ENCODE measurements around the gene ADGRG7.
"Not testable (repeated sequence)": the region's sequence is repeated elsewhere in the genome, so short reads cannot be mapped to it uniquely, and the experiment has no call there.

Gene ADGRG7

DNA sequence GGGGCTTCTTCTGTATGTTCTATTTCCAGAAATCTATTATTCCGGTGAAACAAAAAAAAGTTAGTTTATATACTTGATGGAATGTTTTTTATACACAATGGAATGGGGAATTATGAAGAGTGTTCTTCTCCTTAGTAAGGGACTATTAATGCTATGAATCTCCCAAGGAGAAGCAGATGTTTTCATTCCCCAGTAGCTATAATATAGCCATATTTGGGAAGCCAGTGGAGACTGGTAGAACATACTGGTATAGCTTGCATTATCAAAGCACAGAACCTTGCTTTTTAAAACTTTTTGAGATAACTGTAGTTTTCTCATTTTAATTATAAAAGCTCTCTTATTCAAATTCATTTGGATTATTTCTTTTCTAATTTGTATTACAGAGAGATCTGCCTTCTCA is 38.3 kb downstream of the ADGRG7 start:
- DNase-seq (ENCODE audit: low spot score): no peak

DNA sequence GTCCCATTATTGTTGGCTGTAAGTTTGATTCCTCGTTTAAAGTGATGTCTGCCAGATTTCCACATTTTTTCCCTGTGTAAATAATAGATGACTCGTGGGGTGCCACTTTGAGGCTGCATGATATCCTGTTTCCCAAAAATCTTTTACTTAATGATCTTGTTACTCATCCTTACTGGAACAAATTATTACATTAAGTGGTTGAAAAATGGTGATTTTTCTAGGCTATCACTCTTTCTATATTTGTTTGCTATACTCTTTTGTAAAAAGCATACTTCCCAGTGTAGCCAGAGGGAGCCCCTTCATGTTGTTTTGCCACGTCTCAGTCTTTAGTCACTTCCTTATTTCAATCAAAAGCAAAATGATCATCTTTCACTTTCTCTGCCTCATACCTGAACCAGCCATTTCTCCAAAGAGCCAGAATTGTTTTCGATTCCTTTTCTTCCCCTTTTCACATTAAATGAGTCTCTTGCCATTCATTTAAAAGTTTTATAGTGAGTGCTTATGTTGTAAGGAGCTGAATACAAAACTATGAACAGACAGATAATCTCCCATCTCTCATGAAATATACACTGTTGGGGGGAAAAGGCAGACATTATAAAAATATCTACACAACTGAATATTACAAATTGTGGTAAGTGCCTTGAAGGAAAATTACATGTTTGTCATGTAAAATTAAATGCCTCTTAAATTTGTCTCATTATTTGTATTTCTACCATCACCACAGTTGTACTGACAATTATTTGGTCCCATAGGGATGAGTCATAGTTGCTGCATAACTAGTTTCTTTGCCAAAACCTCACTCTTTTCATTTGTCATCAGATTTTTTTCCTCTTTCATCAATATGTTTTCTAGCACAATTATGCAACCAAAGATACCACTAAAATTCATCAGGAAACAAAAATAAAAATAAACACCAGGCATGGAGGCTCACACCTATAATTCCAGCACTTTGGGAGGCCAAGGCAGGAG is 41.5 kb downstream of the ADGRG7 start:
- no peak for DNase-seq (ENCODE audit: low spot score)

DNA sequence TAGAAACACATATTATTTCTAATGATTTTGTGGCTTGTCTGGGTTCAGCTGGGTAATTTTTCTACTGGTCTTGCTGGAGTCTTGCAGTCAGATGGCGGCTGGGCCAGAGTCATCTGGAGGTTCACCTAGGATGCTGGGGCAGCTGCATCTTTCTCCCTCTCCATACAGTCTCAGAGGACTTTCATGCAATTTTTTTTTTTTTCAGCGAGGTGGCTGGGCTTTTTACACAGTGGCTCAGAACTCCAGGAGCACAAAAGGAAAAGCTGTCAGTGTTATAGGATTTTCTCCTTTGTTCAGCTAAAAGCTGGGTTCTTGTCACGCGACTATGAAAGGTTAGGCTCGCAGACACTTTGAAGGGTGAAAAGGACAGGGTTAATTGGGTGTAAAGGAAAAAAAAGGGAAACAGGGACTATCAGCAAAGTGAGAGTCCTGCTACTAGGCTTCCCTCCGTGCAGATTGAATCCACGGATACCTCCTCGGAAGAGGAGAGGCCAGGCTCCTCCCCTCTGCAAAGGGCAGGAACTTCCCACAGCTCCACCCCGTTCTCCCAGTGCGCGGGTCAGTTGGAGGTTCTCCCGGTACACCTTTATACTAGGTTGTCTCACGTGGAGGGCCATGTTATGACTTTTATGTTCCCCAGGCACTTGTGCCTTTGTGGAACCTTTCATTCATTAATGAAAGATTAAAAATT is 44.3 kb downstream of the ADGRG7 start:
- no peak for DNase-seq (ENCODE audit: low spot score)

DNA sequence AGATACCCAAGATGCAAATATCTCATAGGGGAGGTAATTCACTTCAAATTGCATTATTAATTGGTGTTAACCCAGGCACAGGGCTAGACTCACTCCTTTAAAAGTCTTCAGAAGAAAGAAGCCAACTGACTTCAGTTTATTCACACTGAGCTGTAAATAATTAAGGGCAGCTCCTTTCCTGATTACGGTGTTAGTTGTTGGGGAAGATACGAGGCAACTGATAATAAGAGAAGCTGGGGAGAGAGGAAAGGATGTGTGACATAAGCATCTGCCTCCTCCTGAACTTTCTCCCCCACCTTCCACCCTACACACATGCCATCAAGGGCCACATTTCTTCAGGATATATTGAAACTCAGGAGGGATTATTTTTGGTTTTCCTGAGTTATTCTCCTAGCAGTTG is 47.5 kb downstream of the ADGRG7 start:
- DNase-seq (ENCODE audit: low spot score): no peak

DNA sequence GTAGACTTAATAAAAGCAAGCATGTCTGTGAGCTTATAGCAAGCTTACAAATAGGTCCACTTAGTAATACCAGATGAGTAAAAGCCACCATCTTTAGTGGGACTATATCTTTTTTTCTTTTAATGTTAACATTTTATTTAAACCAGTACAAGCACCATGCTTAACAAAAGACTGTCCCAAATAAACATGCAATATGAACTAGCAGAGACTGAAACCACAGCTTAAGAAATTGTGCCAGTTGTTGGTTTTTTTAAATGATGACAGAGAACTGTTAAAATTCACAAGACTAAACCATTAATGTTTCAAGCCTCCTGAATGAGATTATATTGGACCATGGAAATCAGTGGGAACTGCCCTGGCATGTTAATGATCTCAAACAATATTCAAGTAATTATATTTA is 51.9 kb downstream of the ADGRG7 start:
- DNase-seq (ENCODE audit: low spot score): not testable (repeated sequence)

DNA sequence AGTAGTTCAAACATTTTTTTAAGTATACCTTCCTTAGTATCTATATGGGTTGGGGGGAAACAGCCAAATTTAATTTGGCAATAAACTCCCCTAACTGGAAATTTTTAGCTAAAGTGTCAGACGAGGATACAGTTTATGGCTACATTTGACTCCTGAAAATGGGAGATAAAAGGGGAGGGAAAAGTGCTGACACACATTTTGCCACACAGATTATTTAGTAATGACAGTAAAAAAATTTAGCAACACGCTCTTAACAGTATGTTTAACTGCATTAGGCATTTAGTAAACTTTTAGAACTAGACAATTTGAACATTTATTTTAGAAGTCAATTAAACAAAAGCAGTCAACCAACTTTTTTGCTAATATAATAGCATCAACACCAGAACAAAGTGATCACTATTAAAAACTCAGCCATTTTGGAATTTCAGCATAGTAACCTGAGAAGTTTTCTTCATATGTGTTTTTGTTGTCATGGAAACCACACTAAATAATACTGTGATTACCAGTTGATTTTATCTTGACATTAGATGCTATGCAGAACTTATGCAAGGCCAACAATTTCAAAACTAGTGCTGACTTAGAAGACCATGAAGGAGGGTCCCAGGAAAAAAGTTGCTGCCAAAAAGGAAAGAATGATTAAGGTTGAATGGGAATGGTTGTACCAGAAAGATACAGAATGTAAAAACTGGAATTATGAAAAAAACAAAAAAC is 52.9 kb downstream of the ADGRG7 start:
- no peak for DNase-seq (ENCODE audit: low spot score)

DNA sequence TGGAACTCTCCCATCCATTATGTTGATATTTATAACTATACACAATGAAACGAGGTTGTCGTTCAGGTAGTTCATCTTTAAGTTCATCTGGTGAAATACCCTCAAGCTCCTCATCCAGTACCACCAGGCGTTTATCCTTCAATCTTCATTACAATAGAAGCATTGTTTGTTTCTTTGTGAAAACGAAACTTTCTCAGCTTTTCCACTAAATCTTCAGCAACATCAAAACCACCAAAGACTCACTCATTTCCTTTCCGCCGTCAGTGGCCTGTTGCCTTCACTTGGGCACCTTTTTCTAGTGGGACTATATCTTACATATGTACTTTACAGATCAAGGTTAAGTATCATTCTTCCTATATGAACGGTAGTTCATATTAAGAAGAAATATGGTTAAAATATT is 55.8 kb downstream of the ADGRG7 start:
- no peak for DNase-seq (ENCODE audit: low spot score)

DNA sequence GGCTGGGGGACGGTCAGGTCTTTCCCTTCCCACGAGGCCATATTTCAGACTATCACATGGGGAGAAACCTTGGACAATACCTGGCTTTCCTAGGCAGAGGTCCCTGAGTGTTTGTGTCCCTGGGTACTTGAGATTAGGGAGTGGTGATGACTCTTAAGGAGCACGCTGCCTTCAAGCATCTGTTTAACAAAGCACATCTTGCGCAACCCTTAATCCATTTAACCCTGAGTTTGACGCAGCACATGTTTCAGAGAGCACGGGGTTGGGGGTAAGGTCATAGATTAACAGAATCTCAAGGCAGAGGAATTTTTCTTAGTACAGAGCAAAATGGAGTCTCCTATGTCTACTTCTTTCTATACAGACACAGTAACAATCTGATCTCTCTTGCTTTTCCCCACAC is 57.3 kb downstream of the ADGRG7 start:
- DNase-seq (ENCODE audit: low spot score): not testable (repeated sequence)

DNA sequence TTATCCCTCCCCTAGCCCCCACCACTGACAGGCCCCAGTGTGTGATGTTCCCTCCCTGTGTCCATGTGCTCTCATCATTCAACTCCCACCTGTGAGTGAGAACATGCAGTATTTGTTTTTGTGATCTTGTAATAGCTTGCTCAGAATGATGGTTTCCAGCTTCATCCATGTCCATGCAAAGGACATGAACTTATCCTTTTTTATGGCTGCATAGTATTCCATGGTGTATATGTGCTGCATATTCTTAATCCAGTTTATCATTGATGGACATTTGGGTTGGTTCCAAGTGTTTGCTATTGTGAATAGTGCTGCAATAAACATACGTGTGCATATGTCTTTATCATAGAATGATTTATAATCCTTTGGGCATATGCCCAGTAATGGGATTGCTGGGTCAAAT is 57.9 kb downstream of the ADGRG7 start:
- DNase-seq (ENCODE audit: low spot score): not testable (repeated sequence)

DNA sequence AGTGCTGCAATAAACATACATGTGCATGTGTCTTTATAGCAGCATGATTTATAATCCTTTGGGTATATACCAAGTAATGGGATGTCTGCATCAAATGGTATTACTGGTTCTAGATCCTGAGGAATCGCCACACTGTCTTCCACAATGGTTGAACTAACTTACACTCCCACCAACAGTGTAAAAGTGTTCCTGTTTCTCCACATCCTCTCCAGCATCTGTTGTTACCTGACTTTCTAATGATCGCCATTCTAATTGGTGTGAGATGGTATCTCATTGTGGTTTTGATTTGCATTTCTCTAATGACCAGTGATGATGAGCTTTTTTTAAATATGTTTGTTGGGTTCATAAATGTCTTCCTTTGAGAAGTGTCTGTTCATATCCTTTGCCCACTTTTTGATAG is 61.6 kb downstream of the ADGRG7 start:
- DNase-seq (ENCODE audit: low spot score): not testable (repeated sequence)

DNA sequence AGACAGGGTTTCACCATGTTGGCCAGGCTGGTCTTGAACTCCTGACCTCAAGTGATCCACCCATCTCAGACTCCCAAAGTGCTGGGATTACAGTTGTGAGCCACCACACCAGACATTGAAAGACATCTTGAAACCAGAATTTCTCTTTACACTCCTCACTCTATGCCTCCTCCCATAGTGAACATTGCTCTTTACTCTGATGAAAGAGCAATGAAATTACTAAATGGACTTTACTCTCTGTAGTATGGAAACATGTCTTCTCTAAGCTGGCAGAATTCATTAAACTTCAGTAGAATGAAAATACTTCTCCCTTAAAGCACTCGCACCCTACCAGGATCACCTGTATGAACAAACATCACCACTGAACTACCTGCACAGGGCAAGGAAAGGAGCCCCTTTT is 72.1 kb downstream of the ADGRG7 start:
- DNase-seq (ENCODE audit: low spot score): no peak

DNA sequence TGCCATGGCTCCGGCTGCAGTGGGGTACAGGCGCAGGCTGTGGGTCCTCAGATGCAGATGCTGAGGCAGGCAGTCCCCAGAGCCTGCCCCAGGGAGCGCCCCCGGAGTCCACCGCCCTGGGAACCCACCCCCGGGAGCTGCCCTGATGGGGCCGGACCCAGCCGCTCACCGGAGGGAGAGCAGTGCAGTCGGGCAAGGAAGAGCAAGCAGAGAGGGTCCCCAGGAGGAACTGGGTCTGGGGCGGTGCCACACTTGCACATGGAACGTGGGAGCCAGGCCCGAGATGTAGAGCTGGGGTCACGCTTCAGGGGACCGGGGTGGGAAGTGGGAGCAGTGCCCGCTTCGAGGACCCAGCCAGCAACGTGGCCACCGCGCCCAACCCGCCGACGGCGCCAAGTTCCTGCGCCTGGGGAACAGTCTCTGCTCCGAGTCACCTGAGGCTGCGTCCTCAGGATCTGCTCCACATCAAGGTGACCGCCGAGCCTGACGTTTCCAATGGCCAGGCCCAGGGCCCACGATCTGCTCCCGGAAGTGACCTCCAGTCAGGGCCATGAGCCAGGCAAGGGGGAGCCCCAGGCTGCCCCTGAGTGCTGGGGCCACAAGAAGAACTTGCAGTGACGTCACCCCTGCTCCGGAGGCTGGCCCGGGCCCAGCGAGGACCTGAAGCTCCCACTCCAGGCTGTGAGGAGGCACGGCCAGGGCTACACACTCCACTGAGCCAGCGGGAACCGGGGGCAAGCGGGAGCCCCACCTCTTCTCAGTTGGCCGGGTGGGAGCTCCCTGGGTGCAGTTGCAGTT is 72.9 kb downstream of the ADGRG7 start:
- no peak for DNase-seq (ENCODE audit: low spot score)

DNA sequence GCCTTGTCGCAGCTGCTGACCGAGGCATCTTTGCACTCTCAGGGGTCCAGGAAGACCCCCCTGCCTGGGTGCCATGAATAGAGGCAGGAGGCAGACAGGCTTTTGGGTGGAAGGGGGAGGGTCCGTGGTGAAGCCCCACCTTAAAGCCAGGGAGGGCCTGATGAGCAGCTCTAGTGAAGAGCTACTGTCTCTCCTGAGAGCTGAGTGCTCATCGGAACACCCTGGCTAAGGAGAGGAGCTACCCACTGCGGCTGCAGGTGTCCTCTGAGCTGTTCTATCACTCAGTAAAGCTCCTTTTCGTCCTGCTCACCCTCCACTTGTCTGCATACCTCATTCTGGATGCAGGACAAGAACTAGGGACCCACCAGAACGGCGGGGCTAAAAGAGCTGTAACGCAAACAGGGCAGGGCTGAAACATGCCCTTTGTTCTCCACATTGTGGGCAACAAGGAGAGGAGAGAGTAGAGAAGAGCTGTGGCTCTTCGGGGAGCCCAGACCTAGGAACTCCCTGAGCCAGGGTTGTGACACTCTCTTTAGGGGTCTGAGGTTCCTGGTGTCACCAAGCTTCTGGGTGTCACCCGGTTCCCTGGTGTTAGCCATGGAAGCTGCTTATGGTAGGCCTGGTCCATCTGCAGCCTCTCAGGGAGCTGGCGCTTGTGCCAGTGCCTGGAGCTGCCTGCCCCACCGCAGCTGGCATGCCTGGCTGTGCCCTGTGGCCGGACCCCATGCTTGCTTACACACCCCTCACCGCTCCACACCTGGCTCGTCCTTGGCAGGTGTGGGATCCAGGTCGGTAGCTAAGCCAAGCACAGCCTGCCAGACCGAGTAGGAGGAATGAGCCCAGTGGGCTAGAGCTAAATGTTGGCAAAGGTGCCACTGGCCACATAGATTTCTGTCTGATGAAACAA is 73.7 kb downstream of the ADGRG7 start:
- DNase-seq (ENCODE audit: low spot score): no peak

DNA sequence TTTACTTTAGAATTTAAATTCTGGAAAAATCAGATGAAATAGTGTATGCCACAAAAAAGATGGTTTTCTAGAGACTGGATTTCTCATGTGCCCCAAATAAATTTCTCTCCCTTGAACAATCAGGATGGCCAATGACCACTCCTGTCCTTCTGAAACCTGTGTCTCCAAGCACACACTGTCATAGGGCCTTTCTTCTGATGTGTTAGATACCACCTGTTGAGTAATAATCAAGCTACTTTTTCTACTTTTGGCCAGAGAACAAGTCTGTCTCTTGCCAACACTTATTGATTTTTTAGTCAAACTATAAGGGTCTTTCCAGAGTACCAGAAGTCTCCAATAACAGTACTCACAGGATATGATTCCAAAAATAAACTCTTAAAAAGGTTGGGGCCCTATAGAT is 83.8 kb downstream of the ADGRG7 start:
- no peak for DNase-seq (ENCODE audit: low spot score)

DNA sequence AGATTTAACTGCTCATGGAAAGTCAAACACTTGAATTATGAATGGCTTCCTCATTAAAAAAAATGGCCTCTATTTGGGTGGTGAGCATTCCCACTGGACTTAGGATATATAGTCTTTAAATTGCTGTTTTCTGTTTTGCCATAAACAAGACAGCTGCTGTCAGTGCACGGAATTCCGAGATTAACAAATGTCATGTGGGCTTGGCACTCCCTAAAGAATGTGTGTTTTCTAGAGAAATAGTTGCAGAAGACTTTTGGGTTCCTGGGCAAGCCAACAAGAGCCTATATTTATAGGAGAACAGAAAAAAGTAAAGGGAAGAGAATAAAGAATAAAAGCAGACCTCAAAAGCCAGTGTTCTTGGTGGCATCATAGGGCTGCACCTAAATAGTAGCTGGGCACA is 86.3 kb downstream of the ADGRG7 start:
- no peak for DNase-seq (ENCODE audit: low spot score)

DNA sequence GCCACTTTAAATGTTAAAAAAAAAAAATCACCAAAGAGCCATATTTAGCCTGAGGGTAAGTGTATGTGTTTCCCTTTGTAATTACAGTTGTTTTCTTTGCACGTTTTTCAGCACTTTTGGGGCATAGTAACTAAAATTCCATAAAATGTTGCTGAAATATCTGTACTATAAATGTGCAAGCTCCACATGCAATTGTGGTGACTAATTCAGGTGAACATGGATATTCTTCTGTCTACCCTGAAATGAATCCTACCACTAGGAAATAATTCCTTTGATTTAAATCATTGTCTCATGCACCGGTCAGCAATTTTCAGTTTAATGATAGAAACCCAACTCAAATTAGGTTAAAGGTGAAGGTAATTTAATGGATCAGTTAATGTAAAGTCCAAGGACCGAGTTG is 86.8 kb downstream of the ADGRG7 start:
- no peak for DNase-seq (ENCODE audit: low spot score)

DNA sequence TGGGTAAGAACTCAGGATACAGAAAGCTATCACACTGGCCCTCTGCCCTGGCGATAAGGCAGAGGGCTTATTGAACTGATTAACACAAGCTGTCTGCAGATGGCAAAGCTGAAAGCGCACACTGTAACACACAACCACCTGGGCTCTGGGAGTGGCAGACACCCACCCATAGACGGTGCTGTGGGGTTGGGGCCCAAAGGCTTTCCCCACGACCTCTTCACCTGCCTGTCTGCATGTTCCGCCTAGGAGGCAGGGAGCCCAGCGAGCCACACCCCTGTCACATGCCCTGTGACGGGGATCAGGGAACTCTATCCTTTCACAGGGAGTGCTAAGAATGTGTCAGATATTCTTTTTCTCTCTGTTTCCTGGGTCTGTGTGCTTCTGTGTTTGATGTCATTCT is 87.8 kb downstream of the ADGRG7 start:
- DNase-seq (ENCODE audit: low spot score): no peak

DNA sequence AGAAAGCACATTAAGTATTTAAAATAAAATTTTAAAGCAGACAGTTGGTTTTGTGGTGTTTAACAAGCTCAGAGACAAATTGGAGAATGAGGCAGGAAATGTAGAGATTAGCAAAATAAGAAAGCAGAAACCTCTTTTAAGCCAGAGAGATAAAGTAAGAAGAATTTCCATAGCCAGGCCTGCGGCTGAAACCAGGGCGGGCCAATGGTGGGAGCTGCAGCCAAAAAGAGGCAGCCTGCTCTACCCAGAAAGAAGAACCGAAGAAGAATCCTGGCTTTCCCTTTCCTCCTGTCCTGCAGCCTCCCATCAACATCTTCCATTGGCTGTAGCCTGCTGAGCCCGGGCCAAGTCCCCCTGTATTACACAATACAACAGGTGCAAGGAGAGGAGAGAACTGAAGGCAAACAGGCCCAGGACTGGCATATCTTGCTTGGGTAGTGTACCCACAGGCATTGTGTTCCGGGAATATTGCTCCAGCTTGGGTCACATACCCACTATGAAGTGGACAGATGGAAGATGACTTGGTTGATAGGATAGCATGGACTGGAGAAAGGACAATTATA is 88.4 kb downstream of the ADGRG7 start:
- DNase-seq (ENCODE audit: low spot score): no peak

DNA sequence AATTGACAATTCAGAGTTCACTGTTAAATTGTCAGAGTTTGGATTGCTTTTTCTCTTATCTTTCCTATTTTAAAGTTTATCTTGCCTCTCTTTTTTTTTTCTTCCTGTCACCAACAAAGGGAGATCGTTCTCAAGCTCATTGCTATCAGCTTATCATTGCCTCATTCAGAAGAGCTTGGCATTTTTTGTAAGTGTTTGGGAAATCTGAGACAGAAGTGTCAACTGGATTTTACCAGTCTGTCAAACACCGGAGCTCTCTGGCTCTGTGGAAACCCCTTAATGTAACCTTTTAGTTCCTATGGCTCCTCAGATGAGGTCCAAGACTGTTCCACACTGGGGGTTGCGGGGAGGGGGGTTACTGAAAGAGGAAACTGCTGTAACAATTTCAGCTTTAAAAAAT is 89.3 kb downstream of the ADGRG7 start:
- no peak for DNase-seq (ENCODE audit: low spot score)

DNA sequence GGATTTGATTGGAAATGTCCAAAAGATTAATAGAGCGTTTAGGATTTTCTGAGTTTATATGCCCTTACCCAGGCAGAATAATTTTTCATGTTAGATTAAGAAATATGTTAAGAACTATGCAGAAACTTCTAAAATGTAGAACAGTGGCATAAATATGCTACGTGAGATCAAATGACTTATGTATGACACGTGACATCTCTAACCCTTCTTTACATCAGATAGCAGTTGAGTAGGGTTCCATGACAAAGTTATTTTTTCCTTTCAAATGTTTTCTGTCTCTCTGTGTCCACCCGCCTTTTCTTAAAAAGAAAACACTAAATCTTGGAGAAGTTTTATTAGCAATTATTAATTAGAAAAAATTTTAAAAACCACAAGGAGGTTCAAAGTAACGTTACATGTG is 91.3 kb downstream of the ADGRG7 start:
- no peak for DNase-seq (ENCODE audit: low spot score)
